ENCODE measurements around the gene ATP2B2. TPM values are rescaled to one million over a fixed set of nuclear protein-coding genes. Genes with fewer than 3 reads are reported as not detected.

The ATP2B2 gene
- total RNA-seq, 1 experiment from 2014 or later, result not detected

GRCh38 chr3:10500717-10501663 lies 4.4 kb downstream of the ATP2B2 start:
- Mint-ChIP-seq H3K27ac (ENCODE audit: unreplicated experiment) (no peak overlapping the region), H3K27me3 (ENCODE audit: unreplicated experiment) (peaks cover 87% of the 10 kb centered on the region), H3K9me3 (ENCODE audit: low read depth, unreplicated experiment) (no peaks in the 10 kb centered on the region), H3K4me1 (ENCODE audit: low read depth, unreplicated experiment) (no peaks in the 10 kb centered on the region), H3K4me3 (ENCODE audit: low read depth, unreplicated experiment) (no peak overlapping the region), H3K36me3 (ENCODE audit: insufficient read depth, unreplicated experiment) (peaks cover 3% of the 10 kb centered on the region)
- intact Hi-C loops (cut with micrococcal nuclease; ENCODE audit: unreplicated experiment), result no loop called here
- no TSS peak for BruUV-seq (replicated peaks)
- CTCF ChIA-PET, result interaction anchor here (0.7 kb wide), 1 partner anchor 21 kb away, joined by 4 read pairs; no protein-coding TSS in a partner anchor
- no peak for TF ChIP-seq CTCF (IDR thresholded peaks at IDR 0.05; ENCODE audit: unreplicated experiment)
- no peak for DNase-seq

- Mint-ChIP-seq H3K36me3 (ENCODE audit: insufficient read depth, unreplicated experiment) (peaks cover 5% of the 10 kb centered on the region), H3K4me3 (ENCODE audit: low read depth, unreplicated experiment) (no peak overlapping the region), H3K27me3 (ENCODE audit: unreplicated experiment) (peaks cover 75% of the 10 kb centered on the region), H3K4me1 (ENCODE audit: low read depth, unreplicated experiment) (no peaks in the 10 kb centered on the region), H3K27ac (ENCODE audit: unreplicated experiment) (no peak overlapping the region), H3K9me3 (ENCODE audit: low read depth, unreplicated experiment) (no peaks in the 10 kb centered on the region)
- intact Hi-C loops (cut with micrococcal nuclease; ENCODE audit: unreplicated experiment), result no loop called here
- no peak for TF ChIP-seq CTCF (IDR thresholded peaks at IDR 0.05; ENCODE audit: unreplicated experiment)
- no TSS peak for BruUV-seq (replicated peaks)
- CTCF ChIA-PET, result no interaction called here
- DNase-seq, result no peak
Observed at GRCh38 chr3:10498271-10498670, 7.1 kb downstream of the ATP2B2 start.

GRCh38 chr3:10497439-10497838 lies 7.9 kb downstream of the ATP2B2 start:
- Mint-ChIP-seq H3K4me3 (ENCODE audit: low read depth, unreplicated experiment) (no peak overlapping the region), H3K9me3 (ENCODE audit: low read depth, unreplicated experiment) (no peaks in the 10 kb centered on the region), H3K27me3 (ENCODE audit: unreplicated experiment) (peaks cover 78% of the 10 kb centered on the region), H3K36me3 (ENCODE audit: insufficient read depth, unreplicated experiment) (peaks cover 5% of the 10 kb centered on the region), H3K27ac (ENCODE audit: unreplicated experiment) (no peak overlapping the region), H3K4me1 (ENCODE audit: low read depth, unreplicated experiment) (no peaks in the 10 kb centered on the region)
- DNase-seq, result no peak
- no peak for TF ChIP-seq CTCF (IDR thresholded peaks at IDR 0.05; ENCODE audit: unreplicated experiment)
- intact Hi-C loops (cut with micrococcal nuclease; ENCODE audit: unreplicated experiment), result no loop called here
- BruUV-seq (replicated peaks), result no TSS peak
- CTCF ChIA-PET, result no interaction called here

- CTCF ChIA-PET, result no interaction called here
- H3K27me3 Mint-ChIP-seq (ENCODE audit: unreplicated experiment), result peaks cover 75% of the 10 kb centered on the region
- no peak for TF ChIP-seq CTCF (IDR thresholded peaks at IDR 0.05; ENCODE audit: unreplicated experiment)
- H3K27ac Mint-ChIP-seq (ENCODE audit: unreplicated experiment), result no peak overlapping the region
- intact Hi-C loops (cut with micrococcal nuclease; ENCODE audit: unreplicated experiment), result no loop called here
- no peak overlapping the region for H3K4me3 Mint-ChIP-seq (ENCODE audit: low read depth, unreplicated experiment)
- no peaks in the 10 kb centered on the region for H3K4me1 Mint-ChIP-seq (ENCODE audit: low read depth, unreplicated experiment)
- no peaks in the 10 kb centered on the region for H3K9me3 Mint-ChIP-seq (ENCODE audit: low read depth, unreplicated experiment)
- peaks cover 5% of the 10 kb centered on the region for H3K36me3 Mint-ChIP-seq (ENCODE audit: insufficient read depth, unreplicated experiment)
- DNase-seq, result no peak
- no TSS peak for BruUV-seq (replicated peaks)
Observed at GRCh38 chr3:10496121-10496863, 9.1 kb downstream of the ATP2B2 start.
